SHP77 treated with DMSO at 0.1 percent for 48 hours (cell line): ENCODE measurements around the gene CDC42.
A peak's percentile ranks its signal among the peaks of the same experiment; 100 is the strongest.
"Not testable (repeated sequence)": the region's sequence is repeated elsewhere in the genome, so short reads cannot be mapped to it uniquely, and the experiment has no call there.

ENCODE experiments used
- DNase-seq: peaks from one replicate; lab custom pipeline; 2025; lab: John Stamatoyannopoulos, UW

The CDC42 gene

GRCh38 chr1:22052115-22053016 is at the start of gene CDC42:
CDC42 (plus strand) TSS chr1:22052709; CDS start chr1:22078479, 25,770 bp downstream.
- peak; percentile 87 for DNase-seq

- DNase-seq: not testable (repeated sequence)
These were observed 49.6 kb upstream of the CDC42 start for GRCh38 chr1:22002875-22003274.

- DNase-seq: not testable (repeated sequence)
These were observed 48.5 kb upstream of the CDC42 start for GRCh38 chr1:22003959-22004358.

GRCh38 chr1:22005261-22006149 is 47.0 kb upstream of the CDC42 start:
- not testable (repeated sequence) for DNase-seq

- DNase-seq: not testable (repeated sequence)
These were observed 45.8 kb upstream of the CDC42 start for GRCh38 chr1:22006736-22007135.

GRCh38 chr1:22007262-22007661 is 45.2 kb upstream of the CDC42 start:
- DNase-seq: not testable (repeated sequence)

GRCh38 chr1:22009566-22009965 is 42.9 kb upstream of the CDC42 start:
- not testable (repeated sequence) for DNase-seq

GRCh38 chr1:22012752-22013151 is 39.8 kb upstream of the CDC42 start:
- not testable (repeated sequence) for DNase-seq

- not testable (repeated sequence) for DNase-seq
These were observed 37.8 kb upstream of the CDC42 start for GRCh38 chr1:22014575-22015206.

- no peak for DNase-seq
These were observed 33.6 kb upstream of the CDC42 start for GRCh38 chr1:22018583-22019559.

GRCh38 chr1:22021061-22021460 is 31.4 kb upstream of the CDC42 start:
- no peak for DNase-seq

- DNase-seq: peak; percentile 27
These were observed 27.8 kb upstream of the CDC42 start for GRCh38 chr1:22024485-22025367.

- peak; percentile 91 for DNase-seq
These were observed 26.9 kb upstream of the CDC42 start for GRCh38 chr1:22025368-22026155.

GRCh38 chr1:22026924-22027289 is 25.6 kb upstream of the CDC42 start:
- DNase-seq: no peak

GRCh38 chr1:22030057-22030456 is 22.5 kb upstream of the CDC42 start:
- no peak for DNase-seq

GRCh38 chr1:22030473-22030872 is 22.0 kb upstream of the CDC42 start:
- no peak for DNase-seq

- no peak for DNase-seq
These were observed 21.1 kb upstream of the CDC42 start for GRCh38 chr1:22031214-22031962.

- not testable (repeated sequence) for DNase-seq
These were observed 17.7 kb upstream of the CDC42 start for GRCh38 chr1:22034834-22035233.
